ENCODE data around the gene HSD17B4. TPM values are rescaled to one million over a fixed set of nuclear protein-coding genes. Genes with fewer than 3 reads are reported as not detected.
"Not testable (repeated sequence)": the region's sequence is repeated elsewhere in the genome, so short reads cannot be mapped to it uniquely, and the experiment has no call there.

HSD17B4 gene
- polyA plus RNA-seq, 1 donor from 2014 or later = 117 TPM

- Mint-ChIP-seq H3K4me3 (peak overlapping the region in 3 of 4 donors; percentile 6 to 82 (median 71)), H3K27ac (peak overlapping the region; percentile 49 to 90 (median 62)), H3K36me3 (peaks cover 2% of the 10 kb centered on the region), H3K4me1 (peaks cover 45 to 53% (median 45%) of the 10 kb centered on the region in 3 donors), H3K27me3 (no peaks in the 10 kb centered on the region), H3K9me3 (peaks cover 0 to 3% (median 0%) of the 10 kb centered on the region in 3 donors)
Measured at GRCh38 chr5:119418606-119419100, 33.6 kb upstream of the HSD17B4 start.

DNA sequence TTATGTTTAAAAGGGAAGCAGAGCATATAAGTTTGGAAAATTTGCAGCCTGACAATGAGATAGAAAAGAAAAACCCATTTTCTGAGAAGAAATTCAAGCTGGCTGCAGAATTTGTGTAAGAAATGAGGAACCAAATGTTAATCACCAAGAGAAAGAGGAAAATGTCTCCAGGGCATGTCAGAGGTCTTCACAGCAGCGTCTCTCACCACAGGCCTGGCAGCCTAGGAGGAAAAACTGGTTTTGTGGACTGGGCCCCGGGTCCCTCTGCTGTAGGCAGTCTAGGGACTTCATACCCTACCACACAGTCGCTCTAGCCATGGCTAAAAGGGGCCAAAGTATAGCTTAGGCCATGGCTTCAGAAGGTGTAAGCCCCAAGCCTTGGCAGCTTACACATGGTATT, 32.1 kb upstream of the HSD17B4 start:
- peak overlapping the region; percentile 37 to 90 (median 86) for H3K27ac Mint-ChIP-seq
- peak overlapping the region in 3 of 4 donors; percentile 5 to 88 (median 69) for H3K4me3 Mint-ChIP-seq
- H3K4me1 Mint-ChIP-seq = peaks cover 34 to 41% (median 40%) of the 10 kb centered on the region in 3 donors
- peaks cover 2% of the 10 kb centered on the region for H3K36me3 Mint-ChIP-seq
- no peaks in the 10 kb centered on the region for H3K27me3 Mint-ChIP-seq
- H3K9me3 Mint-ChIP-seq = peaks cover 0 to 3% (median 0%) of the 10 kb centered on the region in 3 donors

DNA sequence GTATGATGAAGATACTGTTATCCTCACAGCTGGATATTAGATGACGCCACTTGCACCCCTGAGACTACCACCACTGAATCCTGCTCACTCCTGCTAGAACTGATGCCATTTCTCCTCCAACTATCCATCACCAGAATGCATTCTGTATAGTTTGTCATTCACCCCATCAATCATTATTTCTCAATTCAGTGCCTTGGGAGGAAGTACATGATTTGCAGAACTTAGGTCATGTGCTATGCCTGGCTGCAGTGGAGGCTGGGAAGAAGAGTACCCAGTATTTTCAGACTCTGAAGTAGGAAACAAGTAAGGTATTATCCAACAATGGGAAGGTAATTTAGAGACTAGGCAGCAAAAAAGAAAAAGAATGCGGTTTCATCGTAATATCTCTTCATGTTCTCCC, 26.2 kb upstream of the HSD17B4 start:
- Mint-ChIP-seq H3K4me1 (peaks cover 3 to 18% (median 16%) of the 10 kb centered on the region in 3 donors), H3K4me3 (no peak overlapping the region), H3K27ac (no peak overlapping the region), H3K27me3 (no peaks in the 10 kb centered on the region), H3K9me3 (no peaks in the 10 kb centered on the region), H3K36me3 (peaks cover 3% of the 10 kb centered on the region)

DNA sequence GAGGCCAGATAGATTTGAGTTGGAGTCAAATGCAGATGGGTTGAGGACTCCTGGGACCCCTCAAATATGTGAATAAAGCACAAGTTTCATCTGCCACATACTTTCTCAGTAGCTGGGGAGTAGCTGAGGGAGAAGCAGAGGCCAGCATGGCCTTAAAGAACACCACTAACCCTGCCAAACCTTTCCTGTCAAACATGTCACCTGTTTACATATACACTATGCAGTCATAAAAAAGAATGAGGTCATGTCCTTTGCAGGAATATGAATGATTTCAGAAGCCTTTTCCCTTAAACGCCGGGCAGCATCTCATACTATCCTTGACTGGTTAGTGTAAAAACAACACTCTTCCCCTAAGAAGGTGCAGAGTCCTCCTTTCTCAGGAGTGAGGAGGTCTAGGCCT, 25.2 kb upstream of the HSD17B4 start:
- Mint-ChIP-seq H3K4me3 (no peak overlapping the region), H3K9me3 (no peaks in the 10 kb centered on the region), H3K36me3 (peaks cover 3% of the 10 kb centered on the region), H3K4me1 (peaks cover 3 to 18% (median 16%) of the 10 kb centered on the region in 3 donors), H3K27me3 (no peaks in the 10 kb centered on the region), H3K27ac (no peak overlapping the region)

DNA sequence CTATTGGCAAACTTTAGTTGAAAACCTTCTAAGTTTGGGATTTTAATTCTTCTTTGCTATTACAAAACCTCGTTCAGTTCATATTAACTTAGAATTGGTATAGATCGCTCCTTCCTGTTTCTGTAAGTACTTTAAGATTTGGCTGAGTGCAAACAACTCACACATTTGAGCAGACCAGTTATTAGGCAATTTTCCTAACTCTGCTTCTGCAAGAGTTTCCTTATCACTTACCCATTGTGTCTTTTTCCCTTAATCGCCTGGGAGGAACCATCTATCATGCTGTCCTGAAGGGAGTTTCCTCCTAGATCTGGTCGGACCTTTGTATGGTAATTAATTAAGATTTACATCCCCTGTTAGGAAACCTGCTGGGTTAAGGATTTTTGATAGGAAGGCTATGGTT, 24.7 kb upstream of the HSD17B4 start:
- H3K4me1 Mint-ChIP-seq = peaks cover 3 to 18% (median 12%) of the 10 kb centered on the region in 3 donors
- H3K27me3 Mint-ChIP-seq, H3K27ac Mint-ChIP-seq, H3K9me3 Mint-ChIP-seq, H3K36me3 Mint-ChIP-seq, H3K4me3 Mint-ChIP-seq: not testable (repeated sequence)

- not testable (repeated sequence) for H3K27ac Mint-ChIP-seq, H3K27me3 Mint-ChIP-seq, H3K36me3 Mint-ChIP-seq, H3K9me3 Mint-ChIP-seq
- Mint-ChIP-seq H3K4me3 (peak overlapping the region in 1 of 4 donors; percentile 46), H3K4me1 (peaks cover 3 to 18% (median 12%) of the 10 kb centered on the region in 3 donors)
Measured at GRCh38 chr5:119428166-119428565, 24.1 kb upstream of the HSD17B4 start.

- H3K36me3 Mint-ChIP-seq, H3K4me3 Mint-ChIP-seq, H3K9me3 Mint-ChIP-seq, H3K27ac Mint-ChIP-seq, H3K27me3 Mint-ChIP-seq: not testable (repeated sequence)
- H3K4me1 Mint-ChIP-seq = peaks cover 3 to 18% (median 12%) of the 10 kb centered on the region in 3 donors
Measured at GRCh38 chr5:119428574-119428973, 23.7 kb upstream of the HSD17B4 start.

DNA sequence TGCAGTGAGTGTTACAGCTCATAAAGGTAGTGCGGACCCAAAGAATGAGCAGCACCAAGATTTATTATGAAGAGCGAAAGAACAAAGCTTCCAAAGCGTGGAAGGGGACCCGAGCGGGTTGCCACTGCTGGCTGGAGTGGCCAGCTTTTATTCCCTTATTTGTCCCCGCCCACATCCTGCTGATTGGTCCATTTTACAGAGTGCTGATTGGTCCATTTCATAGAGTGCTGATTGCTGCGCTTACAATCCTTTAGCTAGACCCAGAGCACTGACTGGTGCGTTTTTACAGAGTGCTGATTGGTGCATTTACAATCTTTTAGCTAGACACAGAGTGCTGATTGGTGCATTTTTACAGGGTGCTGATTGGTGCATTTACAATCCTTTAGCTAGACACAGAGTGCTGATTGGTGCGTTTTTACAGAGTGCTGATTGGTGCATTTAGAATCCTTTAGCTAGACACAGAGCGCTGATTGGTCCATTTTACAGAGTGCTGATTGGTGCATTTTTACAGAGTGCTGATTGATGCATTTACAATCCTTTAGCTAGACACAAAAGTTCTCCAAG, 19.5 kb upstream of the HSD17B4 start:
- not testable (repeated sequence) for H3K27me3 Mint-ChIP-seq, H3K9me3 Mint-ChIP-seq, H3K27ac Mint-ChIP-seq, H3K36me3 Mint-ChIP-seq, H3K4me3 Mint-ChIP-seq
- H3K4me1 Mint-ChIP-seq = peaks cover 7 to 18% (median 14%) of the 10 kb centered on the region in 3 donors

- Mint-ChIP-seq H3K9me3 (peaks cover 0 to 5% (median 4%) of the 10 kb centered on the region in 3 donors), H3K27ac (peak overlapping the region in 1 of 3 donors; percentile 5), H3K27me3 (no peaks in the 10 kb centered on the region), H3K36me3 (peaks cover 2% of the 10 kb centered on the region), H3K4me1 (peaks cover 6 to 15% (median 9%) of the 10 kb centered on the region in 3 donors), H3K4me3 (peak overlapping the region in 2 of 4 donors; percentile 25 to 39)
Measured at GRCh38 chr5:119435436-119436132, 16.7 kb upstream of the HSD17B4 start.

- not testable (repeated sequence) for H3K27me3 Mint-ChIP-seq, H3K36me3 Mint-ChIP-seq, H3K27ac Mint-ChIP-seq, H3K9me3 Mint-ChIP-seq
- Mint-ChIP-seq H3K4me1 (peaks cover 6 to 15% (median 9%) of the 10 kb centered on the region in 3 donors), H3K4me3 (peak overlapping the region in 2 of 4 donors; percentile 81 to 93)
Measured at GRCh38 chr5:119437785-119438586, 14.3 kb upstream of the HSD17B4 start.

DNA sequence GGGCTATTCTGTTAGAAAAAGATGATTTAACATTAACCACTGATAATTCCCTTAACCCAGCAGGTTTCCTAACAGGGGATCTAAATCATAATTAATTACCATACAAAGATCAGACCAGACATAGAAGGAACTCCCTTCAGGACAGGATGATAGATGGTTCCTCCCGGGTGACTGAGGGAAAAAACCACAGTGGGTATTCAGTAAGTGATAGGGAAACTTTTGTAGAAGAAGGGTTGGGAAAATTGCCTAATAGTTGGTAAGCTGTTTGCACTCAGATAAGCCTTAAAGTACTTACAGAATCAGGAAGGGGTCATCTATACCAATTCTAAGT, 13.7 kb upstream of the HSD17B4 start:
- H3K36me3 Mint-ChIP-seq, H3K9me3 Mint-ChIP-seq, H3K27me3 Mint-ChIP-seq, H3K27ac Mint-ChIP-seq: not testable (repeated sequence)
- H3K4me1 Mint-ChIP-seq = peaks cover 6 to 15% (median 9%) of the 10 kb centered on the region in 3 donors
- H3K4me3 Mint-ChIP-seq = peak overlapping the region in 2 of 4 donors; percentile 81 to 93

GRCh38 chr5:119439140-119439631, 13.1 kb upstream of the HSD17B4 start:
- Mint-ChIP-seq H3K9me3 (peaks cover 3 to 5% (median 4%) of the 10 kb centered on the region in 3 donors), H3K36me3 (peaks cover 1% of the 10 kb centered on the region), H3K4me1 (peaks cover 6 to 14% (median 9%) of the 10 kb centered on the region in 3 donors), H3K27ac (peak overlapping the region in 1 of 3 donors; percentile 33), H3K4me3 (peak overlapping the region; percentile 81 to 93 (median 83)), H3K27me3 (no peaks in the 10 kb centered on the region)

DNA sequence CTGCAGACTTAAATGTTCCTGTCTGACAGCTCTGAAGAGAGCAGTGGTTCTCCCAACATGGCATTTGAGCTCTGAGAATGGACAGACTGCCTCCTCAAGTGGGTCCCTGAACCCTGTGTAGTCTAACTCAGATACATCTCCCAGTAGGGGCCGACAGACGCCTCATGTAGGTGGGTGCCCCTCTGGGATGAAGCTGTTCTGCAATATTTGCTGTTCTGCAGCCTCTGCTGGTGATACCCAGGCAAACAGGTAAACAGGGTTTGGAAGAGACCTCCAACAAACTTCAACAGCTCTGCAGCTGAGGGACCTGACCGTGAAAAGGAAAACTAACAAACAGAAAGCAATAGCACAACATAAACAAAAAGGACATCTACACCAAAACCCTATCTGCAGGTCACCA, 12.7 kb upstream of the HSD17B4 start:
- Mint-ChIP-seq H3K4me3 (peak overlapping the region; percentile 81 to 93 (median 83)), H3K4me1 (peaks cover 6 to 11% (median 9%) of the 10 kb centered on the region in 3 donors)
- H3K27ac Mint-ChIP-seq, H3K9me3 Mint-ChIP-seq, H3K36me3 Mint-ChIP-seq, H3K27me3 Mint-ChIP-seq: not testable (repeated sequence)

DNA sequence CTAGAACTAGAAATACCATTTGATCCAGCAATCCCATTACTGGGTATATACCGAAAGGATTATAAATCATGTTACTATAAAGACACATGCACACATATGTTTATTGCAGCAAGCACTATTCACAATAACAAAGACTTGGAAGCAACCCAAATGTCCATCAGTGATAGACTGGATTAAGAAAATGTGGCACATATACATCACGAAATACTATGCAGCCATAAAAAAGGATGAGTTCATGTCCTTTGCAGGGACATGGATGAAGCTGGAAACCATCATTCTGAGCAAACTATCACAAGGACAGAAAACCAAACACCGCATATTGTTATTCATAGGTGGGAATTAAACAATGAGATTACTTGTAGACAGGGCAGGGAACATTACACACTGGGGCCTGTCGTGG, 7.7 kb upstream of the HSD17B4 start:
- not testable (repeated sequence) for H3K36me3 Mint-ChIP-seq, H3K4me3 Mint-ChIP-seq, H3K9me3 Mint-ChIP-seq, H3K27me3 Mint-ChIP-seq, H3K4me1 Mint-ChIP-seq, H3K27ac Mint-ChIP-seq

DNA sequence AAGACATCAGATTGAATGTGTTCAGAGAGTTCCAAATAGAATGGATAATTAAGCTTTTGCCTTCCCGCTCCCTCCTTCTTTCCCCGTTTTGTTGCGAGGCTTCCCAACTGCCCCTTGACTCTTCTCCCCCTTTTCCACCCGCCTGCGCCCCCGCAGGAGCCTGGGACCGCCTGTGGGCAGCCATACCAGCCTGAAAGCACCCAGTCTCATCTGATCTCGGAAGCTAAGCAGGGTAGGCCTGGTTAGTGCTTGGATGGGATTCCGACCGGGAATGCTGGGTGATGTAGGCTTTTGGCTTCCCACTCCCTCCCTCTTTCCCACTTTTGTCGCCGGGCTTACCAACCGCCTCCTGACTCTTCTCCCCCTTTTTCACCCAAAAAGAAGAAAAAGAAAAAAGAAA, 6.8 kb upstream of the HSD17B4 start:
- peaks cover 4 to 5% (median 4%) of the 10 kb centered on the region in 3 donors for H3K4me1 Mint-ChIP-seq

More for the DNA sequence above, 6.8 kb upstream of the HSD17B4 start:
- Mint-ChIP-seq H3K9me3 (peaks cover 0 to 3% (median under 1%) of the 10 kb centered on the region in 3 donors), H3K4me3 (no peak overlapping the region), H3K27ac (peak overlapping the region in 1 of 3 donors; percentile 3), H3K36me3 (peaks cover 1% of the 10 kb centered on the region), H3K27me3 (no peaks in the 10 kb centered on the region)
